H9 (cell line): ENCODE measurements around the gene TMEM240. TPM values are rescaled to one million over a fixed set of nuclear protein-coding genes. Genes with fewer than 3 reads are reported as not detected.
"Not testable (repeated sequence)": the region's sequence is repeated elsewhere in the genome, so short reads cannot be mapped to it uniquely, and the experiment has no call there.

Source experiments
- DNase-seq: peaks from one replicate; pipeline ENCODE4 v3.0.0-alpha.2; 2017
- H2AFZ ChIP-seq: one replicate; pipeline ENCODE4 v1.6.1; 2013; ENCODE audit warnings: mild to moderate bottlenecking, low read length, control low read depth, moderate library complexity
- H2AK5ac ChIP-seq: 2 replicates; pipeline ENCODE4 v1.6.1; 2013; ENCODE audit warnings: low read length, control low read depth, mixed read lengths; ENCODE audit not compliant: insufficient read length
- H2BK120ac ChIP-seq: one replicate; pipeline ENCODE4 v1.6.1; 2013; ENCODE audit warnings: low read depth, mild to moderate bottlenecking, low read length, control low read depth, inconsistent platforms; ENCODE audit not compliant: poor library complexity, severe bottlenecking
- H2BK12ac ChIP-seq: 2 replicates; pipeline ENCODE4 v1.6.1; 2013; ENCODE audit warnings: low read length, control low read depth, mixed read lengths, low read depth; ENCODE audit not compliant: insufficient read length
- H2BK15ac ChIP-seq: 2 replicates; pipeline ENCODE4 v1.6.1; 2013; ENCODE audit warnings: low read depth, low read length, control low read depth
- H2BK20ac ChIP-seq: one replicate; pipeline ENCODE4 v1.6.1; 2013; ENCODE audit warnings: low read depth, mild to moderate bottlenecking, low read length, control low read depth, inconsistent platforms; ENCODE audit not compliant: poor library complexity, severe bottlenecking
- H2BK5ac ChIP-seq: 2 replicates; pipeline ENCODE4 v1.6.1; 2013; ENCODE audit warnings: low read length, control low read depth, mixed read lengths; ENCODE audit not compliant: insufficient read length
- H3K14ac ChIP-seq: 2 replicates; pipeline ENCODE4 v1.6.1; 2013; ENCODE audit warnings: low read length, control low read depth; ENCODE audit not compliant: insufficient read depth
- H3K18ac ChIP-seq: 2 replicates; pipeline ENCODE4 v1.6.1; 2013; ENCODE audit warnings: low read depth, mild to moderate bottlenecking, mixed read lengths, low read length, control low read depth; ENCODE audit not compliant: insufficient read length
- H3K23ac ChIP-seq: 2 replicates; pipeline ENCODE4 v1.6.1; 2013; ENCODE audit warnings: low read length, control low read depth, mixed read lengths, low read depth; ENCODE audit not compliant: insufficient read length
- H3K23me2 ChIP-seq: 2 replicates; pipeline ENCODE4 v1.6.1; 2013; ENCODE audit warnings: low read depth, mild to moderate bottlenecking, mixed read lengths, low read length, control low read depth; ENCODE audit not compliant: insufficient read length, poor library complexity, severe bottlenecking
- H3K27ac ChIP-seq: 2 replicates; pipeline ENCODE4 v1.5.1; 2013; ENCODE audit warnings: low read length, control low read depth, mixed read lengths, low read depth; ENCODE audit not compliant: insufficient read length
- H3K27me3 ChIP-seq: 2 replicates; pipeline ENCODE4 v1.6.1; 2013; ENCODE audit warnings: low read length, control low read depth, inconsistent platforms; ENCODE audit not compliant: insufficient read depth
- H3K4ac ChIP-seq: 2 replicates; pipeline ENCODE4 v1.6.1; 2013; ENCODE audit warnings: low read depth, mild to moderate bottlenecking, control low read depth, inconsistent platforms, low read length, moderate library complexity
- H3K4me1 ChIP-seq: 2 replicates; pipeline ENCODE4 v1.6.1; 2013; ENCODE audit warnings: low read length, control low read depth, inconsistent platforms; ENCODE audit not compliant: insufficient read depth
- H3K4me2 ChIP-seq: 2 replicates; pipeline ENCODE4 v1.6.1; 2013; ENCODE audit warnings: low read length, control low read depth, mixed read lengths; ENCODE audit not compliant: insufficient read length, insufficient read depth
- H3K56ac ChIP-seq: 2 replicates; pipeline ENCODE4 v1.6.1; 2013; ENCODE audit warnings: low read depth, mild to moderate bottlenecking, mixed read lengths, low read length, control low read depth; ENCODE audit not compliant: insufficient read length
- H3K79me1 ChIP-seq: 2 replicates; pipeline ENCODE4 v1.6.1; 2013; ENCODE audit warnings: low read depth, mild to moderate bottlenecking, moderate library complexity, low read length, control low read depth, inconsistent platforms; ENCODE audit not compliant: insufficient read depth, poor library complexity, severe bottlenecking
- H3K79me2 ChIP-seq: 2 replicates; pipeline ENCODE4 v1.6.1; 2013; ENCODE audit warnings: low read length, control low read depth, inconsistent platforms; ENCODE audit not compliant: insufficient read depth
- H3K9ac ChIP-seq: 2 replicates; pipeline ENCODE4 v1.6.1; 2013; ENCODE audit warnings: low read length, control low read depth, mixed read lengths; ENCODE audit not compliant: insufficient read length; ENCODE audit errors: extremely low read depth
- H3K9me3 ChIP-seq: one replicate; pipeline ENCODE4 v1.6.1; 2013; ENCODE audit warnings: low read depth, low read length, inconsistent platforms; ENCODE audit not compliant: control insufficient read depth
- H3T11ph ChIP-seq: one replicate; pipeline ENCODE4 v1.6.1; 2013; ENCODE audit warnings: mild to moderate bottlenecking, low read length, control low read depth, inconsistent platforms
- H4K20me1 ChIP-seq: one replicate; pipeline ENCODE4 v1.6.1; 2013; ENCODE audit not compliant: control insufficient read depth, insufficient read length, insufficient read depth
- H4K5ac ChIP-seq: 2 replicates; pipeline ENCODE4 v1.6.1; 2013; ENCODE audit warnings: low read depth, mild to moderate bottlenecking, mixed read lengths, low read length, control low read depth; ENCODE audit not compliant: insufficient read length
- H4K8ac ChIP-seq: replicated peaks from 2 replicates; pipeline ENCODE4 v1.6.1; 2013; ENCODE audit warnings: low read length, control low read depth, mixed read lengths, low read depth; ENCODE audit not compliant: insufficient read length
- H4K91ac ChIP-seq: 2 replicates; pipeline ENCODE4 v1.6.1; 2013; ENCODE audit warnings: low read depth, mild to moderate bottlenecking, moderate library complexity, mixed read lengths, low read length, control low read depth; ENCODE audit not compliant: insufficient read length
- H3K27ac Mint-ChIP-seq, 3 experiments: 2 replicates in 2 of 3; 3 replicates in 1 of 3; pipeline ENCODE4 v1.8.0; 2020 to 2021; ENCODE audit warnings: mixed read lengths in 3 of 3, mild to moderate bottlenecking in 1 of 3, moderate library complexity in 1 of 3
- H3K27me3 Mint-ChIP-seq: 2 replicates; pipeline ENCODE4 v1.8.0; 2021; ENCODE audit warnings: low read depth, mild to moderate bottlenecking, moderate library complexity, mixed read lengths
- H3K36me3 Mint-ChIP-seq, 3 experiments: 2 replicates in 2 of 3; 3 replicates in 1 of 3; pipeline ENCODE4 v1.8.0; 2020 to 2021; ENCODE audit warnings: low read depth in 3 of 3, mixed read lengths in 3 of 3; ENCODE audit not compliant: insufficient read depth in 1 of 3
- H3K4me1 Mint-ChIP-seq, 2 experiments: 2 replicates each; pipeline ENCODE4 v1.8.0; 2020; ENCODE audit warnings: mixed read lengths in 2 of 2
- H3K4me3 Mint-ChIP-seq, 2 experiments: 2 replicates in 1 of 2; 3 replicates in 1 of 2; pipeline ENCODE4 v1.8.0; 2020 to 2021; ENCODE audit warnings: mild to moderate bottlenecking in 2 of 2, mixed read lengths in 2 of 2, moderate library complexity in 1 of 2
- H3K9me3 Mint-ChIP-seq, 2 experiments: 2 replicates in 1 of 2; 3 replicates in 1 of 2; pipeline ENCODE4 v1.8.0; 2020; ENCODE audit warnings: mild to moderate bottlenecking in 2 of 2, mixed read lengths in 2 of 2, moderate library complexity in 1 of 2
- WGBS: extraction: QIAGEN DNeasy Blood & Tissue Kit; methylation state at CpG from one replicate; pipeline ENCODE4 v1.1.7; 2013; ENCODE audit warnings: missing lambda C conversion rate, low lambda C conversion rate, mixed read lengths; ENCODE audit not compliant: insufficient read length; ENCODE audit errors: extremely low coverage; 5-methylcytosine and 5-hydroxymethylcytosine counted together
- total RNA-seq: library from RNA; stranded (reverse); gene quantifications from 2 replicates; pipeline ENCODE4 v1.2.1, GENCODE V29; 2021

TMEM240 gene
- total RNA-seq, 1 experiment from 2014 or later = 8.7 TPM

DNA sequence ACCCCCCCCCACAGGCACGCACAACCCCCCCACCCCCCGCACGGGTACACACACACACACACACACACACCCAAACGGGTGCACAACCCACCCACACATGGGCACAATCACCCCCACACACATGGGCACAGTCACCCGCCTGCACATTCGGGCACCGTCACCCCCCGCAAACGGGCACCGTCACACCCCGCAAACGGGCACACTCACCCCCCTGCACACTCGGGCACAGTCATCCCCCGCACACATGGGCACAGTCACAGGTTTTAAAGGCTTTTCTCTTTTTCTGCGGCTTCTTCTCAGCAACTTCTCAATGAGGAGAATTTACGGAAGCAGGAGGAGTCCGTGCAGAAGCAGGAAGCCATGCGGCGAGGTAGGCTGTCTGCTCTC, 21.8 kb downstream of the TMEM240 start:
- H3K56ac ChIP-seq, H3K4me1 ChIP-seq, H3K23ac ChIP-seq, H3K23me2 ChIP-seq, H2BK5ac ChIP-seq, H3K4me1 Mint-ChIP-seq, H3K9ac ChIP-seq, H3T11ph ChIP-seq, H3K4me3 Mint-ChIP-seq, H3K18ac ChIP-seq, DNase-seq, H2BK120ac ChIP-seq, H4K91ac ChIP-seq, H4K8ac ChIP-seq, H4K5ac ChIP-seq, H2AK5ac ChIP-seq, H2BK15ac ChIP-seq, H3K27ac Mint-ChIP-seq, H3K79me2 ChIP-seq, H3K4me2 ChIP-seq, H3K14ac ChIP-seq, H3K4ac ChIP-seq, H2BK12ac ChIP-seq, H3K27ac ChIP-seq, H3K79me1 ChIP-seq, H3K9me3 Mint-ChIP-seq, H3K9me3 ChIP-seq, H4K20me1 ChIP-seq, H2AFZ ChIP-seq, H2BK20ac ChIP-seq, H3K27me3 ChIP-seq, H3K27me3 Mint-ChIP-seq: not testable (repeated sequence)
- peaks cover 15 to 53% (median 19%) of the 10 kb centered on the region in 3 experiments for H3K36me3 Mint-ChIP-seq
- WGBS = no CpG with 5 or more reads among the region's 19 CpGs
